ENCODE data around the gene FHOD1.

Gene FHOD1

DNA sequence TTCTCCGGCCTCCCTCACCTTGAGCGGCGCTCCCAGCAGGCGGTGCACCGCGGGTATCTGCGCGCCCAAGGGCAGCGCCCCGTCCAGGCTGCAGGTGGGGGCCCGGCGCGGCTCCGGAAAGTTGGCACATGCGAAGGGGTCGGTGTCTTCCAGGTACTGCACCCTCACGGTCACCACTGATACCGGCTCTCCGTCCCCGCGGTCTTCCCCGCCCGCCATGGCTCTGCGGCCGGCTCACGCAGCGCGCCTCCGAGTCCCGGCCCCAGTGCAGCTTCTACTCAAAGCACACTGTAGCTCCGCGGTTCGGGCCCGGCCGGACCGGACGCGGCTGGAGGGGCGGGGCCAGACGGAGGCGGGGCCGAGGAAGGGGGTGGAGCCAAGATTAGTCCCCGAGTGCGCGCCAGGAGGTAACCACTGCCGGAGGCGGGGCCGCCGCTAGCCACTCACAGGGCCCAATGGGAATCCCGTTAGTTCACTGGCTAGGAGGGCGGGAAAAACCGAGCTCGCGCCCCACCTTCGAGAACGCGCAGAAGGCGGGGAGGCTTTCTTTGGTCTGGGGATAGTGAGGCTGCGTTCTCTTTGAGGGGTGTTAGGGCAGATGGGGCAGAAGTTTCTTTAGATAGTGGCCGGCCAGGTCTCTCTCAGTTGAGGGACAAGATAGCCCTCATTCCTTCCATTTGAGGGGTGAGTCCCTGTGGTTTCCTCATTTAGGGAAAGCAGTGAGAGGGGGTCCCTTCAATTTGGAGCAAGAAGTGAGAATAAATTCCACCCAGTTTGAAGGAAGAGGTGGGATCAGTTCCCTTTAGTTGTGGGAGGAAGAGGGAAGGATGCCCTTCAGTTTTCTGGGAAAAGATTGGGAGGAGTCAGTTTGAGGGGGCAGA is at the start of gene FHOD1:
Gene FHOD1 (minus strand): TSS at position 290 of the 881 bp plus-strand sequence. CDS start 71 bp downstream, at position 219.
- no peak for FAIRE-seq

DNA sequence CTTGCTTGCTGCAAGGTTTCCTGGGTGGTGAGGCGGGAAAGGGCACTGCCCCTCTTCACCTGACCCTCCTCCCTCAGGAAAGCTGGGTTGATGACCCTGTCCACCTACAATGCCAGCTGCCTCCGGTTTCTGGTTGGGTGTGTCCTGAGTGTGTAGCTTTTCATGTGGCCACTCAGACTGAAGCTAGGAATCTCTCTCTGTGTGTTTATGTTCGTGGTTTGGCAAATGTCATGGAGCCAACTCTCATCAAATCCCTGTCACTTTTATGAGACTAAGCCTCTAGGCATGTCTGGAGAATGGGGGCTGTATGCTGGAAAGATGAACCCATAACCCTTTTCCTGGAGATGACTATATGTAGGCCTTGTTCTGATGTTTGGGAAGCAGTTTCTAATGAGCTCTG is 49.1 kb upstream of the FHOD1 start:
- FAIRE-seq, result no peak

DNA sequence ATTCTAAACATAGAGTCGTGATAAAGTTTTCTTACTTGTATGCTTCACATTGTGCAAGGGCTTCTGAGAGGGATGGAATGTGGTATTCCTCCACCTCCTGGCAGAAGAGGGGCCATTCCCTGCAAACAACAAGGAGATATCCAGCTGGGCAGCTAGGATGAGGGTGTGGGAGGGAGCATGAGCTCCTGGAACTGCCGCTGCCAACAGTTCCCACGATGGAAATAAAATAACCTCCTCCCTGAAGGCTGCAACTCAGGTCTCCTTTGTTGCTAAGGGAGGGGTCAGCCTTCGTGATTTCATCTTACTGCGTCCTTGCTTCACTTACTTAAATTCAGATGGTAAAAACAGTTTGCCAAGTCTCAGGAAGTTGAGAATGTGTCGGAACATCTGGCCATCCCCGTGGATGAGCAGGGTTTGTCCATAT is 47.7 kb upstream of the FHOD1 start:
- FAIRE-seq, result no peak

DNA sequence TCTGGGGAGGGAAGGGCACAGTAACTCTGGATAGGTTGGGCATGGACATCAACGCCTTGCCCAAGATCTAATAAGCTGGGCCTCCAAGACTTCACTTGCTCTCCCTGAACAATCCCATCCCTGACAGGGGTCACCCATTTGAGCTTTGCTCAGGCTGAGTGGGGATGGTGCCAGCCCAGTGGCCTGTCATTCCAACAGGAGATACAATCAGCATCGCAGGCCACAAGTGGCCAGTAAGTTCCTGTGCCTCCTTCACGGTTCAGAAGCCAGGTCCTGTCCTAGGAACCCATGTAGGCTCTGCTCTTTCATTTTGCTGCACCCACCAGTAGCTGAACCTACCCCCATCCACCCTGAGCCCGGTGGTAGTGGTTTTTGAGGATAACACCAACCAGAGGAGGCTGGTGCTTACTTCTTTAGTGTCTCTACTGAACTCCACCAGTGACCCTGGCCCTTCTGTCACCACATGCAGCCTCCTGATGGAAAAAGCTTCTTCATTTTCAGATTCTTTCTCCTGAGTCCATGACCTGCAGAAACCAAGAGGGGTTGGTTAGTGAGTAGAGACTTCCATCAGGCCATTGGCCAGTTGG is 47.0 kb upstream of the FHOD1 start:
- FAIRE-seq, result no peak

DNA sequence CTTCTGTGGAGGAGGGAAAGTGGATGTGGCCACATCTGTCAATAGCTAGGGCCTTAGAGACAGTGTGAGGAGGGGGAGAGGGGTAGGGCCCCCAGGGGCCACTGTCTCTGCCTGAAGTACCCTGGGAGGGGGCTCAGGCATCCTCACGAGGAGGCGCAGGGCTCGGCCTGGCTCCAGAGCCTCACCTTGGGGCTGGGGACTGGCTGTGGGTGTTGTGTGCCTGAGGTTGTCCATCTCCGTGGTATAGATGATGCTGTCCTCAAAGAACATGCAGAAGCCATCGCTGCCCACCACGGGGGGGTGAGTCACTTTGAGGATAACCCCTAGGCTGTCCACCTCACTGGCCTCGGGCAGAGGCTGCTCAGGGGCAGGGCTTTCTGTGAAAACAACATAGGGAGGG is 44.2 kb upstream of the FHOD1 start:
- FAIRE-seq, result no peak

DNA sequence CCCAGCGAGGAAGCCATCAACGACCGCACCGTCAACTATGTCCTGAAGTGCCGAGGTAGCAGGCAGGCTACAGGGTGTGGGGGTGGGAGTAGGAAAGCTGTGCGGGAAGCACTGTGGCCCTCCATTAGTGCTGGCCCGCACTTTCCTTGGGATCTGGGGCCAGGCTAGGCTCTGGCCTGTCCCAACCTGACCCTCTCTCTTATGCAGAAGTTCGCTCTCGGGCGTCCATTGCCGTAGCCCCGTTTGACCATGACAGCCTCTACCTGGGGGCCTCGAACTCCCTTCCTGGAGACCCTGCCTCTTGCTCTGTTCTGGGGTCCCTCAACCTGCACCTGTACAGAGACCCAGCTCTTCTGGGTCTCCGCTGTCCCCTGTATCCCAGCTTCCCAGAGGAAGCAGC is 40.7 kb upstream of the FHOD1 start:
- FAIRE-seq, result no peak

DNA sequence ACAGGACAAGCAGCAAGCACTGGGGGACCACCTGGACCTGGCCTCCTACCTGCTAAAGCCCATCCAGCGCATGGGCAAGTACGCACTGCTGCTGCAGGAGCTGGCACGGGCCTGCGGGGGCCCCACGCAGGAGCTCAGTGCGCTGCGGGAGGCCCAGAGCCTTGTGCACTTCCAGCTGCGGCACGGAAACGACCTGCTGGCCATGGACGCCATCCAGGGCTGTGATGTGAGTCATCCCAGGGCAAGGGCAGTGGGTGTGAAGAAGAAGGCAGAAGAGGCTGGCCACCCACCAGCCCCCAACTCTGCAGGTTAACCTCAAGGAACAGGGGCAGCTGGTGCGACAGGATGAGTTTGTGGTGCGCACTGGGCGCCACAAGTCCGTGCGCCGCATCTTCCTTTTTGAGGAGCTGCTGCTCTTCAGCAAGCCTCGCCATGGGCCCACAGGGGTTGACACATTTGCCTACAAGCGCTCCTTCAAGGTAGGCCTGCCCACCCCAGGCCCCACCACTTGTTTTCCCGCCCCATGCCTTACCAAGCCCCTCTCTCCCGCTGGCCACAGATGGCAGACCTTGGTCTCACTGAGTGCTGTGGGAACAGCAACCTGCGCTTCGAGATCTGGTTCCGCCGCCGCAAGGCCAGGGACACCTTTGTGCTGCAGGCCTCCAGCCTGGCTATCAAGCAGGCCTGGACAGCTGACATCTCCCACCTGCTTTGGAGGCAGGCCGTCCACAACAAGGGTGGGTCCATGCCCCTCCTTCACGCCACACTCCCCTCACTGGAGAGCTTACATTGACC is 39.4 kb upstream of the FHOD1 start:
- no peak for FAIRE-seq

DNA sequence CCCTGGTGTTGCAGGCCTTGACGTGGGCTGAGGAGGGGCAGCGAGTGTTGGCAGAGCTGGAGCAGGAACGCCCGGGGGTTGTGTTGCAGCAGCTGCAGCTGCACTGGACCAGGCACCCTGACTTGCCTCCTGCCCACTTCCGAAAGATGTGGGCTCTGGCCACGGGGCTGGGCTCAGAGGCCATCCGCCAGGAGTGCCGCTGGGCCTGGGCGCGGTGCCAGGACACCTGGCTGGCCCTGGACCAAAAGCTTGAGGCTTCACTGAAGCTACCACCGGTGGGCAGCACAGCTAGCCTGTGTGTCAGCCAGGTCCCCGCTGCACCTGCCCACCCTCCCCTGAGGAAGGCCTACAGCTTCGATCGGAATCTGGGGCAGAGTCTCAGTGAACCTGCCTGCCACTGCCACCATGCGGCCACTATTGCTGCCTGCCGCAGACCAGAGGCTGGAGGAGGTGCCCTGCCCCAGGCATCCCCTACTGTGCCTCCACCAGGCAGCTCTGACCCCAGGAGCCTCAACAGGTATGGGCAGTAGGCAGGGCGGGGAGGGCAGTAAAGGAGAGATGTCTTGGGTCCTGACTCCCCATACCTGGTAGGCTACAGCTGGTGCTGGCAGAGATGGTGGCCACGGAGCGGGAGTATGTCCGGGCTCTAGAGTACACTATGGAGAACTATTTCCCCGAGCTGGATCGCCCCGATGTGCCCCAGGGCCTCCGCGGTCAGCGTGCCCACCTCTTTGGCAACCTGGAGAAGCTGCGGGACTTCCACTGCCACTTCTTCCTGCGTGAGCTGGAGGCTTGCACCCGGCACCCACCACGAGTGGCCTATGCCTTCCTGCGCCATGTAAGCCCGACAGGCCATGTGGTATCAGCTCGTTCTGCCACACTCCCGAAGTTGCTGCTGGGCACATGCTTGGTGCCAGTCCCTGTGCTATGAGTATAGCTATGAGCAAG is 37.7 kb upstream of the FHOD1 start:
- FAIRE-seq, result no peak

DNA sequence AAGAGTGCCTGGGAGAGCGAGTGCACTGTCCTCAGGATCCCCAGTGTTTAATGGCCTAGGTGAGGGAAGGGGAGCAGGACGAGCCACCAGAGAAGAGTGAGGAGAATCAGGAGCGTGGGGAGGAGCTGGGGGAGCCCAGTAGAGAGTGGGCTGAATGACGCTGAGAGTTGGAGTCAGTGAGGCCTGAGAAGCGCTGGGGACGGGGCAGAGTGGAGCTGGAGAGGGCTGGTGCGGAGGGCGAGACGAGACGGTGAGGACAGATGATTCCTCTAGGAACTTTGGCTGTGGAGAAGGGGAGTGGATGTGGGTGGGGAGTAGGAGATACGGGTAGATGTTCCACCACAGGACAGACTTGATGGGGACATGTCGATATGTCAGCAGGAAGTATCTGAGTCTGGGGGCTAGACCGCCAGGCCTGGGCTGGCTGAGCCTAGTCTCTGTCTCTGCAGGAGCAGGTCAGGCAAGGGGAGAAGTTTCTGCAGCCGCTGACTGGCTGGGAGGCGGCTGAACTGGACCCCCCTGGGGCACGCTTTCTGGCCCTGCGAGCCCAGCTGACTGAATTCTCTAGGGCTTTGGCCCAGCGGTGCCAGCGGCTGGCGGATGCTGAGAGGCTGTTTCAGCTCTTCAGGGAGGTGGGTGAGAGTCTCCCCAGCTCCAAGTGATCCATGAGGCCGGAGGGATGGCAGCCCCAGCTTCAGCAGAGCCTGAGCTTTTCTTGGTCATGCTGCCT is 36.7 kb upstream of the FHOD1 start:
- no peak for FAIRE-seq

DNA sequence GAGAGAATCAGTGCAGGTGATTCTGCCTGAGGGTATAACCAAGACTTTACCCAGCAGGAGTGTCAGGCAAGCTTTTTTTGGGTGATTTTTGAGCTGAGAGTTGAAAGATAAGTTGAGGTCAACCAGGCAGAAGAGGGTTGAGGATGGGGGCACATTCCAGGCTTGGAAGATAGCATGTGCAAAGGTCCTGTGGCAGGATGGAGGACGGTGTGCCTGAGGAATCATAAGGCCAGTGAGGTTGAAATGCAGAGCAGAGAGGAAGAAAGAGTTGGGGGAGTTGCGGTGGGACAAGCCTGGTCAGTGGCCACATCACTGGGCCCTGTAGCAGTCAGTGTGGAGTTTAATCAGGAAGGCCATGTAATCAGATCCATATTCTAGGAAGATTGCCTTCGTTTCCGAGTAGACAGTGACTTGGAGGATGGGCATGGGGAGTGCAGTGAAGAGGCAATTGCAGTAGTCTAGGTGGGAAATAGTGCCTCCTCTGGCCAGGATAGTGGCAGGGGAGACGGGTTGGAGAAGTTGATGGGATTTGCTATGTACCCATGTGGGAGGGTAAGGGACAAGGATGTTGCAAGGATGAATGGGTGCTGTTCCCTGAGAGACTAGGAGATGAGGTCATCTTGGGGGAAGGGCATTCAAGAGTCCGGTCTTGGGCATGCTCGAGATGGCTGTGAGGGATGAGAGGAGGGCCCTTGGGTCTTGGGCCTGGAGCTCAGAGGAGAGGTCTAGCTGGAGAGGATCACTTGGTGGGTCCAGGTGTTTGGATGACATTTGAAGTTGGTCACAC is 36.0 kb upstream of the FHOD1 start:
- no peak for FAIRE-seq

DNA sequence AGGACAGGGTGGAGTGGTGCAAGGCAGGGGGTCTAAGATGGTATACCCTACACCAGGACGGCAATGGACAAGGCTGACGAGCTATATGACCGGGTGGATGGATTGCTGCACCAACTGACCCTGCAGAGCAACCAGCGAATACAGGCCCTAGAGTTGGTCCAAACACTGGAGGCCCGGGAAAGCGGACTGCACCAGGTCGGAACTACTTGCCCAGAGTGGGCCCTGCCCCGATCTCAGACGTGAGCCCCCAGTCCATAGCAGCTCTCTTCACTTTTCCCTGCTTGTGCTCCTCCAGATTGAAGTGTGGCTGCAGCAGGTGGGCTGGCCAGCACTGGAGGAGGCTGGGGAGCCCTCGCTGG is 35.1 kb upstream of the FHOD1 start:
- FAIRE-seq, result no peak

DNA sequence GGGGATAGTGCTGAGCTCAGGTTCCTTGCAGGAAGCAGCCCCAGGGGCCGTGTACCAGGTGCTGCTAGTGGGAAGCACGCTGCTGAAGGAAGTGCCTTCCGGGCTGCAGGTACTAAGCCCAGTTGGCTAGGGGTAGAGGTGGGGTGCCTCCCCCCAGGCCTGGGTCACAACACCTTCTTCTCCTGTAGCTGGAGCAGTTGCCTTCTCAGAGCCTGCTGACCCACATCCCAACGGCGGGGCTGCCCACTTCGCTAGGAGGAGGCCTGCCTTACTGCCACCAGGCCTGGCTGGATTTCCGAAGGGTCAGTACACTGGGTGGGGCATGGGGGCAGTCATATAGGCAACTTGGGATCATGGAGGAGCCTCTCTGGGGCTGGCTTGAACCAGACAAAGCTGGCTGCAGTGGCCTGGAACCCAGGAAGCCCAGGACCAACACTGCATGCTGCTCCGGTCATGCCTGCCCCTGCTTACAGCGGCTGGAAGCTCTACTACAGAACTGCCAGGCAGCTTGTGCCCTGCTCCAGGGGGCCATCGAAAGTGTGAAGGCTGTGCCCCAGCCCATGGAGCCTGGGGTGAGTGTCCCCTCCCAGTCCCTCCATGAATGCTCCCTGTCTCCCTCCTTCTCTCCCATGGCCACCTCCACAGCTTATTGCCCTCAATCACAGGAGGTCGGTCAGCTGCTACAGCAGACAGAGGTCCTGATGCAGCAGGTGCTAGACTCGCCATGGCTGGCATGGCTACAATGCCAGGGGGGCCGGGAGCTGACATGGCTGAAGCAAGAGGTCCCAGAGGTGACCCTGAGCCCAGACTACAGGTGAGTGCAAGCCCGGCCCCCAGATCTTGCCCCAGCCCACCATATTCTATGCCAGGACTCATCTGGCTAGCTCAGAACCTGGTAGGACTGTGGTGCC is 34.5 kb upstream of the FHOD1 start:
- FAIRE-seq, result no peak

DNA sequence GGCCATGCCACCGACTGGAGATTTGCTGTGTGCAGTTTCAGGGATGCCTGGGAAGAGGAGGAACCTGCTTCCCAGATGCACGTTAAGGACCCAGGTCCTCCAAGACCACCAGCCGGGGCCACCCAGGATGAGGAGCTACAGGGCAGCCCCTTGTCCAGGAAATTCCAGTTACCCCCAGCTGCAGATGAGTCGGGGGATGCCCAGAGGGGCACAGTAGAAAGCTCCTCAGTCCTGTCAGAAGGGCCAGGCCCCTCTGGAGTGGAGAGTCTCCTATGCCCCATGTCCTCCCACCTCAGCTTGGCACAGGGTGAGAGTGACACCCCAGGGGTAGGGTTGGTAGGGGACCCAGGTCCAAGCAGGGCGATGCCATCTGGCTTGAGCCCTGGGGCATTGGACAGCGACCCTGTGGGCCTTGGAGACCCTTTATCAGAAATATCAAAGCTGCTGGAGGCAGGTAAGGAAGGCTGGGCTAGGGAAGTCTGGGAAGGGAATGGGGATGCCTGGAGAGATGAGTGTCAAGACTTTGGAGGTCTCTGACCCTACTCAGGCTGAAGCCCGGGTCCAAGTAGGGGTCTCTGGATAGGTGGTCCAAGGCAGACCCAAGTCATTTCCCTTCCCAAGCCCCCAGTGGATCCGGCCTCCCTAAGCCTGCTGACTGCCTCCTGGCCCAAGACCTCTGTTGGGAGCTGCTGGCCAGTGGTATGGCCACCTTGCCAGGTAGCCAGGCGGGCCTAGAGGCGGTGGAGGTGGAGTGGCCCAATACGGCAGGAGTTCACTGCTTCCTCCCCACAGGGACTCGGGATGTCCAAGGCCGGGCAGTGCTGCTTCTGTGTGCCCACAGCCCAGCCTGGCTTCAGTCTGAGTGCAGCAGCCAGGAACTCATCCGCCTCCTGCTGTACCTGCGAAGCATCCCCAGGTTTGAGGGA is 33.1 kb upstream of the FHOD1 start:
- FAIRE-seq, result no peak

DNA sequence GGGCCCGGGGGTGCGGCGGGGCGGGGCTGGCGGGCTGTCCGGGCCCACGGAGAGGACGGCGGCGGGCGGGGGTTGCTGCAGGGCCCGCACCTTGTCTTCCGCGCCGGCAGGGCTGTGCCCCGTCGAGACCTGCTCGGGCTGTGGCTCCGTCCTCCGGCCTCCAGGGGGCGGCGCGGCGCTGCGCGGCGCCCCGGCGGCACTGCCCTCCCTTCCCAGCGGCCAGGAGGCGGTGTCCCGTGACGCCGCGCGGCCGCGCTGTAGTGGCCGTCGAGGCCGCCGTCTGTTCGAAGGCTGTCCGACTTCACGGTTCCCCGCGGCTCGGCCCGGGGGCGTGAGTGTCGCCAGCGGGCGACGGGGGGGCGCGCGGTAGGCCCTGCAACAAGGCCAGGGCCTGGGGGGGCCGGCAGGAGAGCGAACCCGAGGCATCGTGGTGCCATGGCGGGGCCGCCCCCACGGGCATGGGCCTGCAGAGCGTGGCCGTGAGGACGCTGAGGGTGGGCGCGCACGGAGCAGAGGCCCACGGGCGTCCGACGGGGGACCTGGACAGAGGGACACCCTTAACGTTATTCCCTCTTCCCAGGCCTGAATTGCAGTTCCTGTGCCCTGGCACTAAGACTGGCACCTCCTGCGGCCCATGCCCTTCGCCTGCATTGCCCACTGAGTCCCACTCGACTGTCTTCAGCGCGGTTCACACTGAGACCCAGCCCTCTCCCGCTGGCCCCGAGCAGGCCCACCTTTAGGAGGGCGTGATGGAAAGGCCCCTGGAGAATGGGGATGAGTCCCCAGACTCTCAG is 32.2 kb upstream of the FHOD1 start, which contains the start of gene PLEKHG4:
Gene PLEKHG4 (plus strand): TSS at position 237 of the 794 bp plus-strand sequence. CDS start 513 bp downstream, at position 750.
- FAIRE-seq, result no peak

DNA sequence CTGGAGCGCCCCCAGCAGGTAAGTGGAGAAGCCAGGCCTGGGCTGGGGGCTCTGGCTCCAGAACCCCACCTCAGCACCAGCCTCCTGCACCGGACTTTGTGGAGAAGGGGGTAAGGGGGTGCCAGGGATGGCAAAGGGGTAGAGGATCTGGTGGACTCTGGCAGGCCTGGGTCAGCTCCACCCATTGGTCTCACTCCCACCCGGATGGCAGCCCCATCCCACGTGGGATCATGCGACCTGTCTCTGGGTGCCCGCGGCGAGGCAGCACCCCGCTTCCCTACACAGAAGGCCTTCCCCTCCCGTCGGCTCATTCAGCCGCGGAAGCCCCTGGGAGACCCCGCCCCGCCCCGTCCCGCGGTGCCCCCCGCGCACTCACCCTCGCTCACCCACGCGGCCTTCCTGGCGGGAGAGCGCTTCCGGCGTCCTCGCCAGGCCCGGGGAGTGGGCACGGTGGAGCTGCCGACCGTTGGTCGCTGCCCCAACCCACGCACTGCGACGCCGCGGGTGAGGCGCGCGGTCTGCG is 31.6 kb upstream of the FHOD1 start:
- FAIRE-seq, result no peak

DNA sequence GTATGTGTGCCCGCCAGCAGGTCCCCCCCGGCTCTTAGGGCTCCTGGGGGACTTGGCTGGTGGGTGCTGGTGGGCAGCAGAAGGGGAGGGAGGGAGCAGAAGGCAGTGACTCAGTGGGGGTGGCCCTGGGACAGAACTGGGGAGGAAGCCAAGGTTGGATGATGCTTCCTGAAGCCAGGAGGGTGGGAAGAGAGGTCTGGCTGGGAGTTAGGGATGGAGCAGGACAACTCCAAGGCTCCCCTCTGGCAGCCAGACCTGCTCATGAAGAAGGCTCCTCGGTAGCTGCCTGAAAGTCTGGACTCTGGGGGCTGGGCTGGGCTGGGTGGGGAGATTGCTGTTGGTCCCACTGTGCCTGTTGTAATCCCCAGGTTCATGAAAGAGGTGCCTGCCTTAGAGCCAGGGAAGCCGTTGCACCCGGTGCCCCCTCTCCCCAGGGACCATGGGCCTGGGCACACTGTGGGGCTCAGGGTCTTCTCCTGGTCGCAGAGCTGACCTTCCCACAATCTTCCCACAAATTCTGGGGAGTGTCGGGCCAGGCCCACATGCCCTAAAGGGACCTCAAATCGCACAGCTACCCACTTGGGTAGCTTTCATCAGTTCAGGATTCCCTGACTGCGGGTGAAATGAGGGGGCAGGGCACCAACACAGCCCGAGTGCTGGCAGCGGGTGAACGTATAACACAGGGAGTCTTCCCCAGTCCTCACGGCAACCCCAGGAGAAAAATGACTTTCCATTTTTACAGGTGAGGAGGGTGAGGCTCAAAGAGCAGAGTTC is 30.9 kb upstream of the FHOD1 start:
- no peak for FAIRE-seq

Data from colon (tissue), 2 donors.